ENCODE measurements around the gene ZNF697.
A peak's percentile ranks its signal among the peaks of the same experiment; 100 is the strongest.
"Not testable (repeated sequence)": the region's sequence is repeated elsewhere in the genome, so short reads cannot be mapped to it uniquely, and the experiment has no call there.

Gene ZNF697

DNA sequence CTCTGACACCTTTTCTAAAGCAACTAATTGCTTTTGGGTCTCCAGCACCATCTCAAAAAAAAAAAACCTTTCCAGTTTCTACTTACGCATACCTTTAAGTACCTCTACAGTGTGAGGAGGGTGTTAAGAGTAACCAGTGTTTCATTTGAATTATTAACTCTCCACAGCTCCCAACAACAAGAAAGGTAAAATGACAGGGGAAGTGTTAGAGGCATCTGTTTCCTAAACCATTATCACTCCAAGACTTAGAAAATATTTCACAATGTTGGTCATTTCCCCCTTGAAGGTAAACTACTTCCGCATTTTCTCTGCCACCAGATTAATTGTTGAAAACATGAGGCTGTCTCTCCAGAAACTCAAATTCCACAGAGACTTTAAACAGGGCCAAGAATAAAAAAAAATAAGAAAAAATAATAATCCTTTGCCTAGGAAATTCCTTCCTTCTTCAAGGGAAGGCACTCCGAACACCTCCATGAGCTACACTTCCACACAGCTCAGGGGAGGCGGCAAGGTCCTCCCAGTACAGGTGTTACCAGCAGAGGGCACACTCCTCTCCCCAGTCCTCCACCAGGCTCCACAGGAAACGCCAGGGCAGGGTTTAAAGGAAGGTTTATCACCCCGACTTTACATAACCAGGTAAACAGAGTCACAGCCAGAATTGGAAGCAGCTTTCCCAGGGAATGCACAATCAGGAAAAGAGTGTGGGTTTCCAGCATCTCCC, 40.8 kb downstream of the ZNF697 start:
- not testable (repeated sequence) for H2BK15ac ChIP-seq (ENCODE audit: low read depth, poor library complexity, severe bottlenecking); H3K79me1 ChIP-seq (replicated peaks; ENCODE audit: low read length, poor library complexity, severe bottlenecking); H3K4me2 ChIP-seq (ENCODE audit: low read length, poor library complexity, severe bottlenecking); H3K14ac ChIP-seq (ENCODE audit: low read length in 2 of 2); H4K8ac ChIP-seq (ENCODE audit: low read length); H2BK5ac ChIP-seq (ENCODE audit: low read depth, low read length, poor library complexity, severe bottlenecking); H3K36me3 ChIP-seq (ENCODE audit: control insufficient read depth in 1 of 2, insufficient read depth in 2 of 2, low read depth in 1 of 2, low read length in 2 of 2); DNase-seq; H3K9ac ChIP-seq (ENCODE audit: low read length); H3K9me3 ChIP-seq (ENCODE audit: control insufficient read depth, low read length); H2BK12ac ChIP-seq (ENCODE audit: low read length in 2 of 2); H4K91ac ChIP-seq (ENCODE audit: low read length); H2AFZ ChIP-seq (ENCODE audit: low read depth, low read length); H3K23ac ChIP-seq (ENCODE audit: low read length in 2 of 2); H3K18ac ChIP-seq (ENCODE audit: low read depth in 1 of 2, low read length in 2 of 2); H3K4ac ChIP-seq (ENCODE audit: low read depth in 1 of 2, low read length in 2 of 2); H3K27ac ChIP-seq (ENCODE audit: low read length, poor library complexity, severe bottlenecking); H3K4me3 ChIP-seq (ENCODE audit: insufficient read depth in 1 of 2, low read depth in 1 of 2, low read length in 2 of 2); H2BK120ac ChIP-seq (ENCODE audit: low read depth, low read length); H2AK5ac ChIP-seq (ENCODE audit: low read length, severe bottlenecking)
- peaks cover 6 to 14% of the 10 kb centered on the region in 2 experiments for H3K27me3 ChIP-seq (ENCODE audit: control insufficient read depth in 1 of 2, insufficient read depth in 1 of 2, low read length in 2 of 2)
- H3K4me1 ChIP-seq (ENCODE audit: control insufficient read depth, insufficient read depth, low read depth, low read length), result peaks cover 11% of the 10 kb centered on the region
- WGBS, result no CpG with 5 or more reads among the region's 6 CpGs

DNA sequence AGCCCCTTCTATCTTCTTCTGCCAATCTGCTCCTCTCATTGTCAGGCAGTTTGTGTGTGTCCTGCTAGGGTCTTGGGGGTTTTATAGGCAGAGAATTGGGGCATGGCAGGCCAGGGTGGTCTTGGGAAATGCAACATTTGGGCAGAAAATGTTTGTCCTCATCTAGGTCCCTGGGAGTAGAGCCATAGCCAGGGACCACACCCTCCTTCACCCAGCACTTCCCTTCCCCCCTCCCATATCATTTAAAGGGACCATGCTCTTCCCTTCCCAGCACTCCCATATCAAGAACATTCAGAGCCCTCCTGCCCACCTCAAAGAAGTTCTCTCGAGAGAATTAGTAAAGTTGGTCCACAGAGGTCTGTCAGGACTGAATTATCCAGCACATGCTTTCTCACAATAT, 41.7 kb downstream of the ZNF697 start:
- no peak overlapping the region for H3K27ac ChIP-seq (ENCODE audit: low read length, poor library complexity, severe bottlenecking)
- H2BK15ac ChIP-seq (ENCODE audit: low read depth, poor library complexity, severe bottlenecking), result no peak overlapping the region
- no peaks in the 10 kb centered on the region for H3K9me3 ChIP-seq (ENCODE audit: control insufficient read depth, low read length)
- H2BK120ac ChIP-seq (ENCODE audit: low read depth, low read length), result no peak overlapping the region
- no peak overlapping the region for H4K91ac ChIP-seq (ENCODE audit: low read length)
- no peaks in the 10 kb centered on the region for H3K79me1 ChIP-seq (replicated peaks; ENCODE audit: low read length, poor library complexity, severe bottlenecking)
- H3K18ac ChIP-seq (ENCODE audit: low read depth in 1 of 2, low read length in 2 of 2), result no peak overlapping the region
- H2AK5ac ChIP-seq (ENCODE audit: low read length, severe bottlenecking), result no peak overlapping the region
- H3K27me3 ChIP-seq (ENCODE audit: control insufficient read depth in 1 of 2, insufficient read depth in 1 of 2, low read length in 2 of 2), result peaks cover 5 to 14% of the 10 kb centered on the region in 2 experiments
- no peak overlapping the region for H2AFZ ChIP-seq (ENCODE audit: low read depth, low read length)
- no peak overlapping the region for H2BK5ac ChIP-seq (ENCODE audit: low read depth, low read length, poor library complexity, severe bottlenecking)
- WGBS, result 98% methylated on average over 1 of the region's 1 CpG
- DNase-seq, result no peak
- H3K4me1 ChIP-seq (ENCODE audit: control insufficient read depth, insufficient read depth, low read depth, low read length), result peaks cover 8% of the 10 kb centered on the region
- no peak overlapping the region for H2BK12ac ChIP-seq (ENCODE audit: low read length in 2 of 2)
- peak overlapping the region in 1 of 2 experiments; percentile 50 for H3K14ac ChIP-seq (ENCODE audit: low read length in 2 of 2)
- no peak overlapping the region for H3K9ac ChIP-seq (ENCODE audit: low read length)
- no peak overlapping the region for H3K4ac ChIP-seq (ENCODE audit: low read depth in 1 of 2, low read length in 2 of 2)
- H3K4me2 ChIP-seq (ENCODE audit: low read length, poor library complexity, severe bottlenecking), result no peak overlapping the region
- no peak overlapping the region for H3K23ac ChIP-seq (ENCODE audit: low read length in 2 of 2)
- no peaks in the 10 kb centered on the region for H3K36me3 ChIP-seq (ENCODE audit: control insufficient read depth in 1 of 2, insufficient read depth in 2 of 2, low read depth in 1 of 2, low read length in 2 of 2)
- H4K8ac ChIP-seq (ENCODE audit: low read length), result no peak overlapping the region
- H3K4me3 ChIP-seq (ENCODE audit: insufficient read depth in 1 of 2, low read depth in 1 of 2, low read length in 2 of 2), result no peak overlapping the region

DNA sequence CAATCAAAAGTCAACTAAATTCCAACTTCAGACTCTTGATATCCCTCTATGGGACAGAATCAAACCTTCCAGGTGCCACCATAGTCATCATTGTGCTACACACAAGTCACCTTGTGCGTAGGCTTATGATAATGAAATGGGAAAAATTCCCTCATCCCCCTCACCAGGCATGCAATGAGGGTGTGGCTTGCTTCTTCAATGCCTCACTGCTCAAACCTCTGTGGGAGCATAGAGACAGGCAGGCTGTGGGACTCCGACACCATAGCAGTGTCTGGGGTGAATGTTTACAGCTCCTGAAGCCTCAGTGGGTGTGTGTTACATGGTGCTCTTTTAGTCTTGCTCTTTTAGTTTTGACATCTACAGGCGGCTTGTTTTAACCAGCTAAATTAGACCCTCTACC, 42.4 kb downstream of the ZNF697 start:
- Histone ChIP-seq H3K4me1 (ENCODE audit: control insufficient read depth, insufficient read depth, low read depth, low read length) (peaks cover 5% of the 10 kb centered on the region), H3K9me3 (ENCODE audit: control insufficient read depth, low read length) (no peaks in the 10 kb centered on the region), H3K4ac (ENCODE audit: low read depth in 1 of 2, low read length in 2 of 2) (no peak overlapping the region), H3K79me1 (replicated peaks; ENCODE audit: low read length, poor library complexity, severe bottlenecking) (no peaks in the 10 kb centered on the region), H3K23ac (ENCODE audit: low read length in 2 of 2) (no peak overlapping the region), H3K27me3 (ENCODE audit: control insufficient read depth in 1 of 2, insufficient read depth in 1 of 2, low read length in 2 of 2) (peaks cover 0 to 11% of the 10 kb centered on the region in 2 experiments), H3K27ac (ENCODE audit: low read length, poor library complexity, severe bottlenecking) (no peak overlapping the region), H2AFZ (ENCODE audit: low read depth, low read length) (no peak overlapping the region), H2AK5ac (ENCODE audit: low read length, severe bottlenecking) (no peak overlapping the region), H4K8ac (ENCODE audit: low read length) (no peak overlapping the region), H3K4me2 (ENCODE audit: low read length, poor library complexity, severe bottlenecking) (no peak overlapping the region), H3K36me3 (ENCODE audit: control insufficient read depth in 1 of 2, insufficient read depth in 2 of 2, low read depth in 1 of 2, low read length in 2 of 2) (no peaks in the 10 kb centered on the region), H3K18ac (ENCODE audit: low read depth in 1 of 2, low read length in 2 of 2) (no peak overlapping the region), H4K91ac (ENCODE audit: low read length) (no peak overlapping the region), H2BK15ac (ENCODE audit: low read depth, poor library complexity, severe bottlenecking) (no peak overlapping the region), H3K9ac (ENCODE audit: low read length) (no peak overlapping the region), H2BK5ac (ENCODE audit: low read depth, low read length, poor library complexity, severe bottlenecking) (no peak overlapping the region), H2BK12ac (ENCODE audit: low read length in 2 of 2) (no peak overlapping the region), H3K4me3 (ENCODE audit: insufficient read depth in 1 of 2, low read depth in 1 of 2, low read length in 2 of 2) (no peak overlapping the region), H3K14ac (ENCODE audit: low read length in 2 of 2) (no peak overlapping the region), H2BK120ac (ENCODE audit: low read depth, low read length) (no peak overlapping the region)
- whole genome bisulfite sequencing, result 90% methylated on average over 2 of the region's 3 CpGs
- DNase-seq, result no peak

DNA sequence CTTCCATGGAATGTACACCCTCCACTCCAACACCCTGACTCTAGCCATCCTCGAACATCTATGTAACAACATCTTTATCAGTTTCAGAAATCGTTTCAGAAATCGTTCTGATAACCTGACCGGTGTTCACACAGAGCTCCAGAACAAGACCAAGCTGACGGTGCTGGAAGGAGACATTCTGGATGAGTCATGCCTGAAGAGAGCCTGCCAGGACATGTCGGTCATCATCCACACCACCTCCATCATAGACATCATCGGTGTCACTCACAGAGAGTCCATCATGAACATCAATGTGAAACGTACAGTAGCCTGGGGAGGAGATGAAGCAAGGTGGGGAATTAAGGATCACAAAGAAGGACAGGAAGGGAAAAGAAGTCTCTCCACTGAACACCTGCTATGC, 43.0 kb downstream of the ZNF697 start:
- not testable (repeated sequence) for H3K14ac ChIP-seq (ENCODE audit: low read length in 2 of 2); H2BK5ac ChIP-seq (ENCODE audit: low read depth, low read length, poor library complexity, severe bottlenecking); H3K4me3 ChIP-seq (ENCODE audit: insufficient read depth in 1 of 2, low read depth in 1 of 2, low read length in 2 of 2); H3K27ac ChIP-seq (ENCODE audit: low read length, poor library complexity, severe bottlenecking); DNase-seq; H3K27me3 ChIP-seq (ENCODE audit: control insufficient read depth in 1 of 2, insufficient read depth in 1 of 2, low read length in 2 of 2); H2BK120ac ChIP-seq (ENCODE audit: low read depth, low read length); H2BK15ac ChIP-seq (ENCODE audit: low read depth, poor library complexity, severe bottlenecking); H4K91ac ChIP-seq (ENCODE audit: low read length); H3K18ac ChIP-seq (ENCODE audit: low read depth in 1 of 2, low read length in 2 of 2); H2BK12ac ChIP-seq (ENCODE audit: low read length in 2 of 2); H3K36me3 ChIP-seq (ENCODE audit: control insufficient read depth in 1 of 2, insufficient read depth in 2 of 2, low read depth in 1 of 2, low read length in 2 of 2); H3K4me1 ChIP-seq (ENCODE audit: control insufficient read depth, insufficient read depth, low read depth, low read length); H4K8ac ChIP-seq (ENCODE audit: low read length); H2AK5ac ChIP-seq (ENCODE audit: low read length, severe bottlenecking); H3K23ac ChIP-seq (ENCODE audit: low read length in 2 of 2); H3K79me1 ChIP-seq (replicated peaks; ENCODE audit: low read length, poor library complexity, severe bottlenecking); H3K4ac ChIP-seq (ENCODE audit: low read depth in 1 of 2, low read length in 2 of 2); H3K9me3 ChIP-seq (ENCODE audit: control insufficient read depth, low read length); H2AFZ ChIP-seq (ENCODE audit: low read depth, low read length); H3K4me2 ChIP-seq (ENCODE audit: low read length, poor library complexity, severe bottlenecking); H3K9ac ChIP-seq (ENCODE audit: low read length)
- 80% methylated on average over 5 of the region's 8 CpGs for WGBS
